GM06990 (cell line): ENCODE results near the gene ERO1A.

Source experiments
- DNase-seq: peaks from one replicate; pipeline ENCODE4 v3.0.0-alpha.2; 2011; ENCODE audit not compliant: insufficient read length; ENCODE audit errors: extremely low read depth
- H3K27me3 ChIP-seq: replicated peaks from 2 replicates; pipeline ENCODE4 v1.6.0; 2011; ENCODE audit warnings: low read length; ENCODE audit not compliant: control insufficient read depth, insufficient read depth
- H3K36me3 ChIP-seq: 2 replicates; pipeline ENCODE4 v1.5.1; 2011; ENCODE audit warnings: low read length; ENCODE audit not compliant: control insufficient read depth, insufficient read depth
- H3K4me3 ChIP-seq: replicated peaks from 2 replicates; pipeline ENCODE4 v1.5.1; 2011; ENCODE audit warnings: low read depth, mild to moderate bottlenecking, control low read depth, low read length
- CTCF ChIP-seq: IDR thresholded peaks from 2 replicates; pipeline ENCODE4 v1.5.1; 2011; ENCODE audit warnings: low read length, control low read depth, mild to moderate bottlenecking, inconsistent platforms; ENCODE audit not compliant: insufficient read depth, poor library complexity, severe bottlenecking

Gene ERO1A

GRCh38 chr14:52695481-52696091 lies at the start of gene ERO1A:
ERO1A (minus strand) TSS chr14:52695558; CDS start chr14:52695481, 77 bp downstream.
- peak; percentile 86 for DNase-seq
- TF ChIP-seq CTCF, result no peak
- Histone ChIP-seq H3K4me3 (peak within 1 kb of the TSS; percentile 91), H3K36me3 (no peaks in the 10 kb centered on the region), H3K27me3 (no peaks in the 10 kb centered on the region)

- DNase-seq, result no peak
- no peak overlapping the region for H3K4me3 ChIP-seq
Observed at GRCh38 chr14:52741865-52742264, 46.5 kb upstream of the ERO1A start.

GRCh38 chr14:52740751-52741150 lies 45.4 kb upstream of the ERO1A start:
- Histone ChIP-seq H3K4me3 (no peak overlapping the region), H3K27me3 (no peaks in the 10 kb centered on the region), H3K36me3 (no peaks in the 10 kb centered on the region; the same call in 1 of the 2 replicates)
- no peak for TF ChIP-seq CTCF
- DNase-seq, result no peak

More at GRCh38 chr14:52741865-52742264, 46.5 kb upstream of the ERO1A start:
- TF ChIP-seq CTCF, result no peak
- Histone ChIP-seq H3K36me3 (no peaks in the 10 kb centered on the region; the same call in 1 of the 2 replicates), H3K27me3 (no peaks in the 10 kb centered on the region)

- TF ChIP-seq CTCF, result no peak
- no peaks in the 10 kb centered on the region for H3K27me3 ChIP-seq
- no peak for DNase-seq
- H3K4me3 ChIP-seq, result no peak overlapping the region
- H3K36me3 ChIP-seq, result no peaks in the 10 kb centered on the region
Observed at GRCh38 chr14:52738409-52738808, 43.1 kb upstream of the ERO1A start.

GRCh38 chr14:52735921-52736489 lies 40.6 kb upstream of the ERO1A start:
- no peak for TF ChIP-seq CTCF
- Histone ChIP-seq H3K27me3 (no peaks in the 10 kb centered on the region), H3K4me3 (no peak overlapping the region), H3K36me3 (no peaks in the 10 kb centered on the region)
- no peak for DNase-seq

GRCh38 chr14:52733824-52734223 lies 38.5 kb upstream of the ERO1A start:
- no peak for TF ChIP-seq CTCF
- H3K4me3 ChIP-seq, result no peak overlapping the region
- no peak for DNase-seq

More at GRCh38 chr14:52733824-52734223, 38.5 kb upstream of the ERO1A start:
- Histone ChIP-seq H3K27me3 (no peaks in the 10 kb centered on the region), H3K36me3 (no peaks in the 10 kb centered on the region)
